HepG2 (cell line): ENCODE data around the gene GUCA1A. TPM values are rescaled to one million over a fixed set of nuclear protein-coding genes. Genes with fewer than 3 reads are reported as not detected.

Source experiments
- ARID5B ChIP-seq: IDR thresholded peaks from 2 replicates; pipeline ENCODE4 v1.4.0; 2020; ENCODE audit warnings: mild to moderate bottlenecking, missing genetic modification reagents
- ATF7 ChIP-seq, 2 experiments: fragments of 450-650 bp in 1 of 2; sonication (generic) in 1 of 2; formaldehyde crosslinking in 1 of 2; IDR thresholded peaks; 2 replicates each; pipeline versions ENCODE4 v1.4.0 to v1.6.1; 2016 to 2020; ENCODE audit warnings: antibody characterized with exemption in 1 of 2, mild to moderate bottlenecking in 1 of 2, missing genetic modification reagents in 1 of 2
- BCL6 ChIP-seq: IDR thresholded peaks from 2 replicates; pipeline ENCODE4 v1.6.1; 2016; ENCODE audit warnings: missing genetic modification reagents, missing compliant biosample characterization
- FOXA3 ChIP-seq: IDR thresholded peaks from 2 replicates; pipeline ENCODE4 v1.6.1; 2016; ENCODE audit warnings: missing genetic modification reagents, missing compliant biosample characterization
- FOXK1 ChIP-seq: sonication (generic); formaldehyde crosslinking; IDR thresholded peaks from 2 replicates; pipeline ENCODE4 v1.4.0; 2020; ENCODE audit warnings: low read depth, missing genetic modification reagents, borderline replicate concordance
- GATAD2A ChIP-seq: IDR thresholded peaks from 2 replicates; pipeline ENCODE4 v1.6.1; 2016
- HCFC1 ChIP-seq: fragments of 150-350 bp; IDR thresholded peaks from 2 replicates; pipeline ENCODE4 v1.6.1; 2014; ENCODE audit warnings: low read depth, low read length
- HMG20A ChIP-seq: IDR thresholded peaks from 2 replicates; pipeline ENCODE4 v1.6.1; 2016; ENCODE audit warnings: borderline replicate concordance
- IRF2 ChIP-seq: IDR thresholded peaks from 2 replicates; pipeline ENCODE4 v1.6.1; 2018; ENCODE audit warnings: missing genetic modification reagents, missing compliant biosample characterization
- NFIC ChIP-seq: IDR thresholded peaks from 2 replicates; pipeline ENCODE4 v1.6.1; 2012; ENCODE audit warnings: mild to moderate bottlenecking, low read length, inconsistent platforms
- RNF2 ChIP-seq: fragments of 450-650 bp; conservative IDR thresholded peaks from 2 replicates; pipeline ENCODE4 v1.6.1; 2016; ENCODE audit warnings: low read depth
- RXRB ChIP-seq: IDR thresholded peaks from 2 replicates; pipeline ENCODE4 v1.6.1; 2016; ENCODE audit warnings: borderline replicate concordance, missing genetic modification reagents, missing compliant biosample characterization
- THRA ChIP-seq: sonication (generic); formaldehyde crosslinking; IDR thresholded peaks from 2 replicates; pipeline ENCODE4 v1.4.0; 2020; ENCODE audit warnings: missing genetic modification reagents, borderline replicate concordance
- ZNF335 ChIP-seq: sonication (generic); formaldehyde crosslinking; IDR thresholded peaks from 2 replicates; pipeline ENCODE4 v1.4.0; 2020; ENCODE audit warnings: missing genetic modification reagents
- ZNF614 ChIP-seq: IDR thresholded peaks from 2 replicates; pipeline ENCODE4 v1.6.1; 2018; ENCODE audit warnings: missing biosample characterization, missing genetic modification reagents, inconsistent platforms, borderline replicate concordance
- ZNF652 ChIP-seq: IDR thresholded peaks from 2 replicates; pipeline ENCODE4 v1.6.1; 2016; ENCODE audit warnings: low read depth, borderline replicate concordance
- ZNF773 ChIP-seq: sonication (generic); formaldehyde crosslinking; IDR thresholded peaks from 2 replicates; pipeline ENCODE4 v1.4.0; 2020; ENCODE audit warnings: missing genetic modification reagents, borderline replicate concordance
- polyA plus RNA-seq, 8 experiments: library from polyadenylated mRNA; depleted of rRNA in 3 of 8; stranded (reverse) in 7 of 8; unstranded in 1 of 8; fragments of >200 nt; fragmentation: Illumina TruSeq in 4 of 8; extraction: Trizol in 4 of 8; gene quantifications; 2 replicates each; pipeline versions ENCODE4 v1.2.1 to v1.2.3, GENCODE V29; 2011 to 2016; ENCODE audit warnings: low read depth in 4 of 8, missing spikeins in 1 of 8, mixed read lengths in 1 of 8; ENCODE audit not compliant: insufficient read depth in 1 of 8
- total RNA-seq, 5 experiments: library from RNA; depleted of rRNA; stranded (reverse); fragments of >200 nt; fragmentation: Illumina TruSeq; extraction: Trizol; gene quantifications; 2 replicates each; pipeline ENCODE4 v1.2.3, GENCODE V29; 2016; ENCODE audit warnings: low read depth in 1 of 5
- TF ChIP-seq, protein P1 (sequence below): IDR thresholded peaks from 2 replicates; pipeline ENCODE4 v1.6.1; 2018; ENCODE audit warnings: missing genetic modification reagents, mild to moderate bottlenecking, missing compliant biosample characterization
- TF ChIP-seq, protein P2 (sequence below): sonication (generic); formaldehyde crosslinking; IDR thresholded peaks from 2 replicates; pipeline ENCODE4 v1.4.0; 2020; ENCODE audit warnings: missing genetic modification reagents

Gene GUCA1A
- total and polyA plus RNA-seq, 2 of the 13 experiments (the other 11 are each of a cell fraction or from before 2014, with no cell fraction given), result not detected

- peak; percentile 49 for TF ChIP-seq ARID5B (CRISPR knock-in tag)
- peak; percentile 52; the same call in 1 of the 2 replicates for TF ChIP-seq HMG20A (CRISPR knock-in tag)
- no peak for TF ChIP-seq RNF2
- TF ChIP-seq ATF7 (IDR thresholded peaks at IDR 0.05), result peak; percentile 25; the same call in 1 of the 2 replicates
- no peak for TF ChIP-seq ATF7 (CRISPR knock-in tag; IDR thresholded peaks at IDR 0.05)
- TF ChIP-seq GATAD2A (CRISPR knock-in tag), result 0 out of 2 replicates have a peak, but pooled peaks have one; percentile 20
- TF ChIP-seq ZNF614 (CRISPR knock-in tag), result 0 out of 2 replicates have a peak, but pooled peaks have one; percentile 38
- TF ChIP-seq RXRB (CRISPR knock-in tag), result 0 out of 2 replicates have a peak, but pooled peaks have one; percentile 15
- peak; percentile 24; the same call in 1 of the 2 replicates for TF ChIP-seq BCL6
- TF ChIP-seq ZNF773 (CRISPR knock-in tag), result no peak
- TF ChIP-seq HCFC1, result no peak
- 0 out of 2 replicates have a peak, but pooled peaks have one; percentile 34 for TF ChIP-seq IRF2 (CRISPR knock-in tag)
- no peak for TF ChIP-seq THRA
- TF ChIP-seq, protein P1, sequence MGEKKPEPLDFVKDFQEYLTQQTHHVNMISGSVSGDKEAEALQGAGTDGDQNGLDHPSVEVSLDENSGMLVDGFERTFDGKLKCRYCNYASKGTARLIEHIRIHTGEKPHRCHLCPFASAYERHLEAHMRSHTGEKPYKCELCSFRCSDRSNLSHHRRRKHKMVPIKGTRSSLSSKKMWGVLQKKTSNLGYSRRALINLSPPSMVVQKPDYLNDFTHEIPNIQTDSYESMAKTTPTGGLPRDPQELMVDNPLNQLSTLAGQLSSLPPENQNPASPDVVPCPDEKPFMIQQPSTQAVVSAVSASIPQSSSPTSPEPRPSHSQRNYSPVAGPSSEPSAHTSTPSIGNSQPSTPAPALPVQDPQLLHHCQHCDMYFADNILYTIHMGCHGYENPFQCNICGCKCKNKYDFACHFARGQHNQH (CRISPR knock-in tag), result 0 out of 2 replicates have a peak, but pooled peaks have one; percentile 23
- TF ChIP-seq ZNF335 (CRISPR knock-in tag), result 0 out of 2 replicates have a peak, but pooled peaks have one; percentile 53
- TF ChIP-seq ZNF652 (CRISPR knock-in tag), result peak; percentile 56; the same call in 1 of the 2 replicates
- peak; percentile 81 for TF ChIP-seq FOXA3 (CRISPR knock-in tag)
- peak; percentile 33; the same call in 1 of the 2 replicates for TF ChIP-seq FOXK1
- peak; percentile 45; the same call in 1 of the 2 replicates for TF ChIP-seq NFIC
- TF ChIP-seq, protein P2, sequence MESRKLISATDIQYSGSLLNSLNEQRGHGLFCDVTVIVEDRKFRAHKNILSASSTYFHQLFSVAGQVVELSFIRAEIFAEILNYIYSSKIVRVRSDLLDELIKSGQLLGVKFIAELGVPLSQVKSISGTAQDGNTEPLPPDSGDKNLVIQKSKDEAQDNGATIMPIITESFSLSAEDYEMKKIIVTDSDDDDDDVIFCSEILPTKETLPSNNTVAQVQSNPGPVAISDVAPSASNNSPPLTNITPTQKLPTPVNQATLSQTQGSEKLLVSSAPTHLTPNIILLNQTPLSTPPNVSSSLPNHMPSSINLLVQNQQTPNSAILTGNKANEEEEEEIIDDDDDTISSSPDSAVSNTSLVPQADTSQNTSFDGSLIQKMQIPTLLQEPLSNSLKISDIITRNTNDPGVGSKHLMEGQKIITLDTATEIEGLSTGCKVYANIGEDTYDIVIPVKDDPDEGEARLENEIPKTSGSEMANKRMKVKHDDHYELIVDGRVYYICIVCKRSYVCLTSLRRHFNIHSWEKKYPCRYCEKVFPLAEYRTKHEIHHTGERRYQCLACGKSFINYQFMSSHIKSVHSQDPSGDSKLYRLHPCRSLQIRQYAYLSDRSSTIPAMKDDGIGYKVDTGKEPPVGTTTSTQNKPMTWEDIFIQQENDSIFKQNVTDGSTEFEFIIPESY, result peak; percentile 74; the same call in 1 of the 2 replicates
- TF ChIP-seq, all 625 proteins: peak for 26
Observed at GRCh38 chr6:42200035-42200434, 26.9 kb downstream of the GUCA1A start (continued).
